ENCODE data around the gene ATG10. TPM values are rescaled to one million over a fixed set of nuclear protein-coding genes. Genes with fewer than 3 reads are reported as not detected.

The ATG10 gene
- polyA plus RNA-seq, 1 of the 3 experiments (the other 2 are of a cell fraction), result 3.2 TPM

DNA sequence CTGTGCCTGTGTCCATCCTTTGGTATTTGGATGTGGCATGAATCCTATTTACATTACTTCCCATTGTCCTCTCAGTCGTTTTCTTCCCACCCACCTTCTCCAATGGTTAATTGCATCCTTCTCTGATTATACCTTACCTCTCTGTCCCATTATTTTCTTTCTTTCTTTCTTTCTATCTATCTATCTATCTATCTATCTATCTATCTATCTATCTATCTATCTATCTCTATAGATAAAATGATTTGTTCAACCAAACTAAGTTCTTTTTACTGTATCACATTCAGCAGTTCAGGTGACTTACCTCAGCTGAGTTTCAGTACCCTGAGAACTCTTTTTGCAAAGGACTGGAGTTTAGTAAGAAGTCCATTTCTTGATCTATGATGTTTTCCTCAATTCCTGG lies 225.7 kb downstream of the ATG10 start:
- Histone ChIP-seq H3K27me3 (ENCODE audit: insufficient read depth) (no peaks in the 10 kb centered on the region), H3K4me2 (no peak overlapping the region), H2AFZ (ENCODE audit: low read depth) (no peak overlapping the region), H3F3A (replicated peaks; ENCODE audit: insufficient read depth) (no peaks in the 10 kb centered on the region), H3K9ac (no peak overlapping the region), H3K4me1 (ENCODE audit: control insufficient read depth in 1 of 2, insufficient read depth in 2 of 2, low read depth in 1 of 2, low read length in 1 of 2) (no peaks in the 10 kb centered on the region), H3K9me3 (no peaks in the 10 kb centered on the region), H3K36me3 (replicated peaks in 1 of 2; ENCODE audit: control insufficient read depth in 1 of 2, insufficient read depth in 2 of 2, low read length in 1 of 2) (no peaks in the 10 kb centered on the region), H3K27ac (ENCODE audit: low read depth in 2 of 2, low read length in 1 of 2) (no peak overlapping the region), H4K20me1 (ENCODE audit: insufficient read depth) (no peaks in the 10 kb centered on the region), H3K9me2 (no peaks in the 10 kb centered on the region), H3K4me3 (ENCODE audit: low read depth in 2 of 2, low read length in 1 of 2) (no peak overlapping the region), H3K79me2 (ENCODE audit: insufficient read depth) (no peaks in the 10 kb centered on the region)
- DNase-seq, result no peak
- TF ChIP-seq EZH2phosphoT487 (IDR thresholded peaks at IDR 0.05; ENCODE audit: borderline replicate concordance, low read depth) (no peak), CHD2 (IDR thresholded peaks at IDR 0.05; ENCODE audit: low read length, partially characterized antibody) (no peak), RAD21 (IDR thresholded peaks at IDR 0.05; ENCODE audit: low read length) (no peak), ELF1 (IDR thresholded peaks at IDR 0.05) (no peak), FOXM1 (IDR thresholded peaks at IDR 0.05; ENCODE audit: low read depth) (no peak), NRF1 (IDR thresholded peaks at IDR 0.05; ENCODE audit: low read depth, low read length) (no peak), SMC3 (IDR thresholded peaks at IDR 0.05; ENCODE audit: low read depth, low read length) (no peak), RFX5 (IDR thresholded peaks at IDR 0.05; ENCODE audit: low read length) (no peak), FOXJ3 (CRISPR knock-in tag; IDR thresholded peaks at IDR 0.05) (no peak), MXI1 (IDR thresholded peaks at IDR 0.05; ENCODE audit: low read depth, low read length) (no peak), EP300 (IDR thresholded peaks at IDR 0.05; ENCODE audit: borderline replicate concordance in 1 of 2, low read depth in 1 of 2, low read length in 1 of 2) (no peak), RXRA (IDR thresholded peaks at IDR 0.05; ENCODE audit: borderline replicate concordance, low read depth) (no peak), GABPA (IDR thresholded peaks at IDR 0.05; ENCODE audit: low read depth) (no peak)
- TF ChIP-seq, protein P1, sequence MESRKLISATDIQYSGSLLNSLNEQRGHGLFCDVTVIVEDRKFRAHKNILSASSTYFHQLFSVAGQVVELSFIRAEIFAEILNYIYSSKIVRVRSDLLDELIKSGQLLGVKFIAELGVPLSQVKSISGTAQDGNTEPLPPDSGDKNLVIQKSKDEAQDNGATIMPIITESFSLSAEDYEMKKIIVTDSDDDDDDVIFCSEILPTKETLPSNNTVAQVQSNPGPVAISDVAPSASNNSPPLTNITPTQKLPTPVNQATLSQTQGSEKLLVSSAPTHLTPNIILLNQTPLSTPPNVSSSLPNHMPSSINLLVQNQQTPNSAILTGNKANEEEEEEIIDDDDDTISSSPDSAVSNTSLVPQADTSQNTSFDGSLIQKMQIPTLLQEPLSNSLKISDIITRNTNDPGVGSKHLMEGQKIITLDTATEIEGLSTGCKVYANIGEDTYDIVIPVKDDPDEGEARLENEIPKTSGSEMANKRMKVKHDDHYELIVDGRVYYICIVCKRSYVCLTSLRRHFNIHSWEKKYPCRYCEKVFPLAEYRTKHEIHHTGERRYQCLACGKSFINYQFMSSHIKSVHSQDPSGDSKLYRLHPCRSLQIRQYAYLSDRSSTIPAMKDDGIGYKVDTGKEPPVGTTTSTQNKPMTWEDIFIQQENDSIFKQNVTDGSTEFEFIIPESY (IDR thresholded peaks at IDR 0.05; ENCODE audit: borderline replicate concordance, low read depth), result no peak
- TF ChIP-seq, protein P2, sequence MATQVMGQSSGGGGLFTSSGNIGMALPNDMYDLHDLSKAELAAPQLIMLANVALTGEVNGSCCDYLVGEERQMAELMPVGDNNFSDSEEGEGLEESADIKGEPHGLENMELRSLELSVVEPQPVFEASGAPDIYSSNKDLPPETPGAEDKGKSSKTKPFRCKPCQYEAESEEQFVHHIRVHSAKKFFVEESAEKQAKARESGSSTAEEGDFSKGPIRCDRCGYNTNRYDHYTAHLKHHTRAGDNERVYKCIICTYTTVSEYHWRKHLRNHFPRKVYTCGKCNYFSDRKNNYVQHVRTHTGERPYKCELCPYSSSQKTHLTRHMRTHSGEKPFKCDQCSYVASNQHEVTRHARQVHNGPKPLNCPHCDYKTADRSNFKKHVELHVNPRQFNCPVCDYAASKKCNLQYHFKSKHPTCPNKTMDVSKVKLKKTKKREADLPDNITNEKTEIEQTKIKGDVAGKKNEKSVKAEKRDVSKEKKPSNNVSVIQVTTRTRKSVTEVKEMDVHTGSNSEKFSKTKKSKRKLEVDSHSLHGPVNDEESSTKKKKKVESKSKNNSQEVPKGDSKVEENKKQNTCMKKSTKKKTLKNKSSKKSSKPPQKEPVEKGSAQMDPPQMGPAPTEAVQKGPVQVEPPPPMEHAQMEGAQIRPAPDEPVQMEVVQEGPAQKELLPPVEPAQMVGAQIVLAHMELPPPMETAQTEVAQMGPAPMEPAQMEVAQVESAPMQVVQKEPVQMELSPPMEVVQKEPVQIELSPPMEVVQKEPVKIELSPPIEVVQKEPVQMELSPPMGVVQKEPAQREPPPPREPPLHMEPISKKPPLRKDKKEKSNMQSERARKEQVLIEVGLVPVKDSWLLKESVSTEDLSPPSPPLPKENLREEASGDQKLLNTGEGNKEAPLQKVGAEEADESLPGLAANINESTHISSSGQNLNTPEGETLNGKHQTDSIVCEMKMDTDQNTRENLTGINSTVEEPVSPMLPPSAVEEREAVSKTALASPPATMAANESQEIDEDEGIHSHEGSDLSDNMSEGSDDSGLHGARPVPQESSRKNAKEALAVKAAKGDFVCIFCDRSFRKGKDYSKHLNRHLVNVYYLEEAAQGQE (IDR thresholded peaks at IDR 0.05; ENCODE audit: low read depth, low read length), result no peak
- TF ChIP-seq, protein P3, sequence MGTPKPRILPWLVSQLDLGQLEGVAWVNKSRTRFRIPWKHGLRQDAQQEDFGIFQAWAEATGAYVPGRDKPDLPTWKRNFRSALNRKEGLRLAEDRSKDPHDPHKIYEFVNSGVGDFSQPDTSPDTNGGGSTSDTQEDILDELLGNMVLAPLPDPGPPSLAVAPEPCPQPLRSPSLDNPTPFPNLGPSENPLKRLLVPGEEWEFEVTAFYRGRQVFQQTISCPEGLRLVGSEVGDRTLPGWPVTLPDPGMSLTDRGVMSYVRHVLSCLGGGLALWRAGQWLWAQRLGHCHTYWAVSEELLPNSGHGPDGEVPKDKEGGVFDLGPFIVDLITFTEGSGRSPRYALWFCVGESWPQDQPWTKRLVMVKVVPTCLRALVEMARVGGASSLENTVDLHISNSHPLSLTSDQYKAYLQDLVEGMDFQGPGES (IDR thresholded peaks at IDR 0.05; ENCODE audit: low read depth, low read length), result no peak
- TF ChIP-seq, protein P4, sequence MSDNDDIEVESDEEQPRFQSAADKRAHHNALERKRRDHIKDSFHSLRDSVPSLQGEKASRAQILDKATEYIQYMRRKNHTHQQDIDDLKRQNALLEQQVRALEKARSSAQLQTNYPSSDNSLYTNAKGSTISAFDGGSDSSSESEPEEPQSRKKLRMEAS (IDR thresholded peaks at IDR 0.05; ENCODE audit: low read depth), result no peak
- TF ChIP-seq, protein P5, sequence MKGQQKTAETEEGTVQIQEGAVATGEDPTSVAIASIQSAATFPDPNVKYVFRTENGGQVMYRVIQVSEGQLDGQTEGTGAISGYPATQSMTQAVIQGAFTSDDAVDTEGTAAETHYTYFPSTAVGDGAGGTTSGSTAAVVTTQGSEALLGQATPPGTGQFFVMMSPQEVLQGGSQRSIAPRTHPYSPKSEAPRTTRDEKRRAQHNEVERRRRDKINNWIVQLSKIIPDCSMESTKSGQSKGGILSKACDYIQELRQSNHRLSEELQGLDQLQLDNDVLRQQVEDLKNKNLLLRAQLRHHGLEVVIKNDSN (IDR thresholded peaks at IDR 0.05; ENCODE audit: borderline replicate concordance, low read depth), result no peak
- ChIA-PET POLR2A (no interaction called here), CTCF (interaction anchor here (0.9 kb wide), 1 partner anchor 28 kb away, joined by 4 read pairs; no protein-coding TSS in a partner anchor)
- 74% methylated on average over 1 of the region's 1 CpG for WGBS (ENCODE audit: low lambda C conversion rate)
